SK-N-SH treated with all-trans-retinoic acid at 6 μM for 48 hours (cell line): ENCODE data around the gene SEMA4D.

Source experiments
- ARNTL ChIP-seq: fragments of 450-650 bp; formaldehyde crosslinking; IDR thresholded peaks from 2 replicates; pipeline ENCODE4 v1.5.0; 2020; ENCODE audit warnings: low read depth, mild to moderate bottlenecking, moderate library complexity, borderline replicate concordance
- CREB5 ChIP-seq: fragments of 250-450 bp; sonication (Bioruptor Pico); IDR thresholded peaks from 2 replicates; pipeline ENCODE4 v1.5.1; 2020; ENCODE audit warnings: low read depth, mild to moderate bottlenecking, moderate library complexity
- CSDC2 ChIP-seq: fragments of 250-450 bp; sonication (Bioruptor Pico); IDR thresholded peaks from 2 replicates; pipeline ENCODE4 v1.5.0; 2020; ENCODE audit warnings: mild to moderate bottlenecking, moderate library complexity
- PPARA ChIP-seq: fragments of 250-450 bp; sonication (Bioruptor Pico); IDR thresholded peaks from 2 replicates; pipeline ENCODE4 v1.5.0; 2020; ENCODE audit warnings: mild to moderate bottlenecking, borderline replicate concordance
- TCF4 ChIP-seq: fragments of 250-450 bp; sonication (Bioruptor Pico); IDR thresholded peaks from 2 replicates; pipeline ENCODE4 v1.8.0; 2021; ENCODE audit warnings: mild to moderate bottlenecking, moderate library complexity, borderline replicate concordance
- TOX ChIP-seq: fragments of 250-450 bp; sonication (Bioruptor Pico); IDR thresholded peaks from 2 replicates; pipeline ENCODE4 v1.8.0; 2021; ENCODE audit warnings: mild to moderate bottlenecking, moderate library complexity, borderline replicate concordance
- TSHZ2 ChIP-seq: fragments of 250-450 bp; sonication (Bioruptor Pico); IDR thresholded peaks from 2 replicates; pipeline ENCODE4 v1.5.0; 2020; ENCODE audit warnings: mild to moderate bottlenecking, moderate library complexity
- ZFP30 ChIP-seq: fragments of 450-650 bp; formaldehyde crosslinking; IDR thresholded peaks from 2 replicates; pipeline ENCODE4 v1.5.0; 2022; ENCODE audit warnings: mild to moderate bottlenecking, moderate library complexity
- TF ChIP-seq, protein P1 (sequence below): fragments of 250-450 bp; sonication (Bioruptor Pico); IDR thresholded peaks from 2 replicates; pipeline ENCODE4 v1.8.0; 2021; ENCODE audit warnings: low read depth, mild to moderate bottlenecking, moderate library complexity, borderline replicate concordance
- TF ChIP-seq, protein P2 (sequence below): fragments of 250-450 bp; sonication (Bioruptor Pico); IDR thresholded peaks from 2 replicates; pipeline ENCODE4 v1.8.0; 2020; ENCODE audit warnings: mild to moderate bottlenecking, moderate library complexity, borderline replicate concordance

GRCh38 chr9:89464300-89464901 lies 33.5 kb downstream of the SEMA4D start:
- TF ChIP-seq, protein P1, sequence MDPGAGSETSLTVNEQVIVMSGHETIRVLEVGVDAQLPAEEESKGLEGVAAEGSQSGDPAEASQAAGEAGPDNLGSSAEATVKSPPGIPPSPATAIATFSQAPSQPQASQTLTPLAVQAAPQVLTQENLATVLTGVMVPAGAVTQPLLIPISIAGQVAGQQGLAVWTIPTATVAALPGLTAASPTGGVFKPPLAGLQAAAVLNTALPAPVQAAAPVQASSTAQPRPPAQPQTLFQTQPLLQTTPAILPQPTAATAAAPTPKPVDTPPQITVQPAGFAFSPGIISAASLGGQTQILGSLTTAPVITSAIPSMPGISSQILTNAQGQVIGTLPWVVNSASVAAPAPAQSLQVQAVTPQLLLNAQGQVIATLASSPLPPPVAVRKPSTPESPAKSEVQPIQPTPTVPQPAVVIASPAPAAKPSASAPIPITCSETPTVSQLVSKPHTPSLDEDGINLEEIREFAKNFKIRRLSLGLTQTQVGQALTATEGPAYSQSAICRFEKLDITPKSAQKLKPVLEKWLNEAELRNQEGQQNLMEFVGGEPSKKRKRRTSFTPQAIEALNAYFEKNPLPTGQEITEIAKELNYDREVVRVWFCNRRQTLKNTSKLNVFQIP (CRISPR knock-in tag) = no peak
- TF ChIP-seq TCF4 = no peak
- no peak for TF ChIP-seq PPARA (CRISPR knock-in tag)
- TF ChIP-seq, protein P2, sequence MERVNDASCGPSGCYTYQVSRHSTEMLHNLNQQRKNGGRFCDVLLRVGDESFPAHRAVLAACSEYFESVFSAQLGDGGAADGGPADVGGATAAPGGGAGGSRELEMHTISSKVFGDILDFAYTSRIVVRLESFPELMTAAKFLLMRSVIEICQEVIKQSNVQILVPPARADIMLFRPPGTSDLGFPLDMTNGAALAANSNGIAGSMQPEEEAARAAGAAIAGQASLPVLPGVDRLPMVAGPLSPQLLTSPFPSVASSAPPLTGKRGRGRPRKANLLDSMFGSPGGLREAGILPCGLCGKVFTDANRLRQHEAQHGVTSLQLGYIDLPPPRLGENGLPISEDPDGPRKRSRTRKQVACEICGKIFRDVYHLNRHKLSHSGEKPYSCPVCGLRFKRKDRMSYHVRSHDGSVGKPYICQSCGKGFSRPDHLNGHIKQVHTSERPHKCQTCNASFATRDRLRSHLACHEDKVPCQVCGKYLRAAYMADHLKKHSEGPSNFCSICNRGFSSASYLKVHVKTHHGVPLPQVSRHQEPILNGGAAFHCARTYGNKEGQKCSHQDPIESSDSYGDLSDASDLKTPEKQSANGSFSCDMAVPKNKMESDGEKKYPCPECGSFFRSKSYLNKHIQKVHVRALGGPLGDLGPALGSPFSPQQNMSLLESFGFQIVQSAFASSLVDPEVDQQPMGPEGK = no peak
- TF ChIP-seq TSHZ2 = no peak
- TF ChIP-seq CSDC2 (CRISPR knock-in tag) = no peak
- TF ChIP-seq TOX (CRISPR knock-in tag) = no peak
- TF ChIP-seq ZFP30 (CRISPR knock-in tag) = no peak
- TF ChIP-seq CREB5 = no peak
- TF ChIP-seq ARNTL (CRISPR knock-in tag) = no peak
